ENCODE measurements around the gene PHGDH. TPM values are rescaled to one million over a fixed set of nuclear protein-coding genes. Genes with fewer than 3 reads are reported as not detected.

Gene PHGDH
- 87.4 and 89.1 TPM in 2 replicates for total RNA-seq

- intact Hi-C loops (cut with micrococcal nuclease), result loop anchor here (1.0 kb wide), 1 partner anchor 64 kb away; the partner anchor contains the start of gene ZNF697
These were observed at the start of gene PHGDH for GRCh38 chr1:119711804-119712341. PHGDH (plus strand) TSS chr1:119711934; CDS start chr1:119712023, 89 bp downstream.

GRCh38 chr1:119662034-119662437 lies 49.7 kb upstream of the PHGDH start:
- intact Hi-C loops (cut with micrococcal nuclease), result loop anchor here (2.0 kb wide), 1 partner anchor 13 kb away; the partner anchor contains the start of gene ZNF697

- intact Hi-C loops (cut with micrococcal nuclease), result no loop called here
These were observed 47.7 kb upstream of the PHGDH start for GRCh38 chr1:119664067-119664466.

- intact Hi-C loops (cut with micrococcal nuclease), result no loop called here
These were observed 44.6 kb upstream of the PHGDH start for GRCh38 chr1:119667173-119667572.

GRCh38 chr1:119670898-119671297 lies 40.8 kb upstream of the PHGDH start:
- intact Hi-C loops (cut with micrococcal nuclease), result loop anchor here (10.0 kb wide), 2 partner anchors 196 to 386 kb away; no protein-coding TSS in a partner anchor

- intact Hi-C loops (cut with micrococcal nuclease), result loop anchor here (10.0 kb wide), 2 partner anchors 199 to 389 kb away; no protein-coding TSS in a partner anchor
These were observed 38.4 kb upstream of the PHGDH start for GRCh38 chr1:119673171-119673940.

- intact Hi-C loops (cut with micrococcal nuclease), result loop anchor here (10.0 kb wide), 2 partner anchors 199 to 389 kb away; no protein-coding TSS in a partner anchor
These were observed 37.6 kb upstream of the PHGDH start for GRCh38 chr1:119674111-119674526.

- intact Hi-C loops (cut with micrococcal nuclease), result loop anchor here (1.0 to 10.0 kb wide), 3 partner anchors 62 to 390 kb away; no protein-coding TSS in a partner anchor
These were observed 36.9 kb upstream of the PHGDH start for GRCh38 chr1:119674835-119675289.

- intact Hi-C loops (cut with micrococcal nuclease), result loop anchor here (1.0 to 10.0 kb wide), 3 partner anchors 62 to 391 kb away; no protein-coding TSS in a partner anchor
These were observed 36.1 kb upstream of the PHGDH start for GRCh38 chr1:119675349-119676345.

GRCh38 chr1:119676571-119677206 lies 35.0 kb upstream of the PHGDH start:
- intact Hi-C loops (cut with micrococcal nuclease), result loop anchor here (10.0 kb wide), 2 partner anchors 202 to 392 kb away; no protein-coding TSS in a partner anchor

- intact Hi-C loops (cut with micrococcal nuclease), result loop anchor here (10.0 kb wide), 2 partner anchors 204 to 394 kb away; no protein-coding TSS in a partner anchor
These were observed 32.5 kb upstream of the PHGDH start for GRCh38 chr1:119679223-119679622.

- intact Hi-C loops (cut with micrococcal nuclease), result loop anchor here (10.0 kb wide), 1 partner anchor 65 kb away; no protein-coding TSS in a partner anchor
These were observed 31.5 kb upstream of the PHGDH start for GRCh38 chr1:119680193-119680592.

GRCh38 chr1:119680723-119681122 lies 31.0 kb upstream of the PHGDH start:
- intact Hi-C loops (cut with micrococcal nuclease), result loop anchor here (10.0 kb wide), 1 partner anchor 64 kb away; no protein-coding TSS in a partner anchor

GRCh38 chr1:119681560-119681959 lies 30.2 kb upstream of the PHGDH start:
- intact Hi-C loops (cut with micrococcal nuclease), result loop anchor here (10.0 kb wide), 1 partner anchor 63 kb away; no protein-coding TSS in a partner anchor

GRCh38 chr1:119682141-119682540 lies 29.6 kb upstream of the PHGDH start:
- intact Hi-C loops (cut with micrococcal nuclease), result loop anchor here (10.0 kb wide), 1 partner anchor 63 kb away; no protein-coding TSS in a partner anchor

GRCh38 chr1:119683893-119684292 lies 27.8 kb upstream of the PHGDH start:
- intact Hi-C loops (cut with micrococcal nuclease), result loop anchor here (10.0 kb wide), 1 partner anchor 61 kb away; no protein-coding TSS in a partner anchor

GRCh38 chr1:119686661-119687060 lies 25.1 kb upstream of the PHGDH start:
- intact Hi-C loops (cut with micrococcal nuclease), result loop anchor here (10.0 kb wide), 1 partner anchor 58 kb away; no protein-coding TSS in a partner anchor

GRCh38 chr1:119687434-119688079 lies 24.2 kb upstream of the PHGDH start:
- intact Hi-C loops (cut with micrococcal nuclease), result loop anchor here (10.0 kb wide), 1 partner anchor 57 kb away; no protein-coding TSS in a partner anchor

GRCh38 chr1:119688810-119689209 lies 22.9 kb upstream of the PHGDH start:
- intact Hi-C loops (cut with micrococcal nuclease), result loop anchor here (10.0 kb wide), 1 partner anchor 56 kb away; no protein-coding TSS in a partner anchor

Data from T-helper 2 cell treated with Interferon-gamma antibody and Interleukin-4, amounts not matched to agents 100 ng/mL and 5 ng/mL, for 36 hours (primary cell).